DOHH2 (cell line): ENCODE data around the gene CLRN3.

Source experiments
- H3F3A ChIP-seq: fragments of 200-600 bp; sonication (generic), shearing (Covaris generic); 2 replicates; pipeline ENCODE4 v1.6.0; 2016; ENCODE audit warnings: antibody characterized with exemption, mild to moderate bottlenecking; ENCODE audit not compliant: control insufficient read depth, insufficient read depth
- H3K27ac ChIP-seq: fragments of 200-600 bp; sonication (generic); 2 replicates; pipeline ENCODE4 v1.5.1; 2014; ENCODE audit warnings: low read depth, mild to moderate bottlenecking, low read length, moderate library complexity
- H3K27me3 ChIP-seq: fragments of 200-600 bp; sonication (generic); 2 replicates; pipeline ENCODE4 v1.6.1; 2014; ENCODE audit warnings: mild to moderate bottlenecking, low read length, mixed read lengths; ENCODE audit not compliant: control insufficient read depth
- H3K36me3 ChIP-seq: fragments of 200-600 bp; sonication (generic); 2 replicates; pipeline ENCODE4 v1.6.1; 2014; ENCODE audit warnings: mild to moderate bottlenecking, low read length, moderate library complexity, mixed read lengths; ENCODE audit not compliant: control insufficient read depth
- H3K4me1 ChIP-seq: fragments of 200-600 bp; sonication (generic); 2 replicates; pipeline ENCODE4 v1.6.1; 2014; ENCODE audit warnings: mild to moderate bottlenecking, low read length, mixed read lengths; ENCODE audit not compliant: control insufficient read depth
- H3K4me2 ChIP-seq: fragments of 200-600 bp; sonication (generic); 2 replicates; pipeline ENCODE4 v1.6.0; 2014; ENCODE audit warnings: mild to moderate bottlenecking, low read length, moderate library complexity
- H3K4me3 ChIP-seq: fragments of 200-600 bp; sonication (generic); 2 replicates; pipeline ENCODE4 v1.5.1; 2014; ENCODE audit warnings: mild to moderate bottlenecking, low read length, mixed read lengths
- H3K79me2 ChIP-seq: fragments of 200-600 bp; sonication (generic); 2 replicates; pipeline ENCODE4 v1.6.1; 2014; ENCODE audit warnings: mild to moderate bottlenecking, low read length, mixed read lengths; ENCODE audit not compliant: control insufficient read depth
- H3K9me2 ChIP-seq: fragments of 200-600 bp; sonication (generic); replicated peaks from 2 replicates; pipeline ENCODE4 v1.6.1; 2014; ENCODE audit warnings: mild to moderate bottlenecking, low read length, mixed read lengths; ENCODE audit not compliant: control insufficient read depth
- H3K9me3 ChIP-seq: fragments of 200-600 bp; sonication (generic); 2 replicates; pipeline ENCODE4 v1.6.1; 2014; ENCODE audit warnings: antibody characterized with exemption, low read length, mixed read lengths; ENCODE audit not compliant: control insufficient read depth, insufficient read depth
- H4K20me1 ChIP-seq: fragments of 200-600 bp; sonication (generic); 2 replicates; pipeline ENCODE4 v1.6.0; 2014; ENCODE audit warnings: low read depth, mild to moderate bottlenecking, antibody characterized with exemption, low read length, moderate library complexity; ENCODE audit not compliant: control insufficient read depth, insufficient read depth
- EZH2phosphoT487 ChIP-seq: fragments of 200-600 bp; sonication (generic); IDR thresholded peaks from 2 replicates; pipeline ENCODE4 v1.6.1; 2017; ENCODE audit warnings: borderline replicate concordance, mild to moderate bottlenecking, antibody characterized with exemption, low read length, moderate library complexity, mixed read lengths
- TF ChIP-seq, protein P1 (sequence below): fragments of 200-600 bp; sonication (generic); IDR thresholded peaks from one replicate; pipeline ENCODE4 v1.5.1; 2014; ENCODE audit warnings: antibody characterized with exemption, mild to moderate bottlenecking, low read depth, low read length; ENCODE audit not compliant: poor library complexity, severe bottlenecking

Gene CLRN3

DNA sequence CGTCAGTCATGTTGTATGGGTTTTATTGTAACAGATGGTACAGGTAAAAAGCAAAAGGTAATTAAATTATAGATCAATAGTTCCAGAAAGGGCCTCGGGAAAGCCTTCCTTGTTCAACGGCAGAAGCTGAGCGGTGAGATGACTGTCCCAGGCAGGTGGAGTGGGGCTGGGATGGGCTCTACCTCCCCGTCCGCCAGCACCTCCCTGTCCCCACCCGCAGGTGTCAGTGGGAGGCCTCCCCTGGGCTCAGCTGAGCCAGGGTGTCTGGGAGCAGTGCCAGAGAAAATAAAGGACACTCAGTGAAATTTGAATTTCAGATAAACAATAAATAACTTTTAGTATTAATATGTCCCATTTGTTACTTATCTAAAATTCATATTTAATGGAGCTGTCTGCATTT lies 58.9 kb downstream of the CLRN3 start:
- Histone ChIP-seq H3K4me2 (no peak overlapping the region), H3K4me1 (no peaks in the 10 kb centered on the region), H3K27me3 (no peaks in the 10 kb centered on the region), H4K20me1 (no peaks in the 10 kb centered on the region), H3K79me2 (no peaks in the 10 kb centered on the region), H3K36me3 (no peaks in the 10 kb centered on the region), H3K27ac (no peak overlapping the region), H3K9me2 (no peaks in the 10 kb centered on the region), H3F3A (no peaks in the 10 kb centered on the region), H3K9me3 (no peaks in the 10 kb centered on the region), H3K4me3 (no peak overlapping the region)
- TF ChIP-seq, protein P1, sequence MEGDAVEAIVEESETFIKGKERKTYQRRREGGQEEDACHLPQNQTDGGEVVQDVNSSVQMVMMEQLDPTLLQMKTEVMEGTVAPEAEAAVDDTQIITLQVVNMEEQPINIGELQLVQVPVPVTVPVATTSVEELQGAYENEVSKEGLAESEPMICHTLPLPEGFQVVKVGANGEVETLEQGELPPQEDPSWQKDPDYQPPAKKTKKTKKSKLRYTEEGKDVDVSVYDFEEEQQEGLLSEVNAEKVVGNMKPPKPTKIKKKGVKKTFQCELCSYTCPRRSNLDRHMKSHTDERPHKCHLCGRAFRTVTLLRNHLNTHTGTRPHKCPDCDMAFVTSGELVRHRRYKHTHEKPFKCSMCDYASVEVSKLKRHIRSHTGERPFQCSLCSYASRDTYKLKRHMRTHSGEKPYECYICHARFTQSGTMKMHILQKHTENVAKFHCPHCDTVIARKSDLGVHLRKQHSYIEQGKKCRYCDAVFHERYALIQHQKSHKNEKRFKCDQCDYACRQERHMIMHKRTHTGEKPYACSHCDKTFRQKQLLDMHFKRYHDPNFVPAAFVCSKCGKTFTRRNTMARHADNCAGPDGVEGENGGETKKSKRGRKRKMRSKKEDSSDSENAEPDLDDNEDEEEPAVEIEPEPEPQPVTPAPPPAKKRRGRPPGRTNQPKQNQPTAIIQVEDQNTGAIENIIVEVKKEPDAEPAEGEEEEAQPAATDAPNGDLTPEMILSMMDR: no peak
- no peak for TF ChIP-seq EZH2phosphoT487

DNA sequence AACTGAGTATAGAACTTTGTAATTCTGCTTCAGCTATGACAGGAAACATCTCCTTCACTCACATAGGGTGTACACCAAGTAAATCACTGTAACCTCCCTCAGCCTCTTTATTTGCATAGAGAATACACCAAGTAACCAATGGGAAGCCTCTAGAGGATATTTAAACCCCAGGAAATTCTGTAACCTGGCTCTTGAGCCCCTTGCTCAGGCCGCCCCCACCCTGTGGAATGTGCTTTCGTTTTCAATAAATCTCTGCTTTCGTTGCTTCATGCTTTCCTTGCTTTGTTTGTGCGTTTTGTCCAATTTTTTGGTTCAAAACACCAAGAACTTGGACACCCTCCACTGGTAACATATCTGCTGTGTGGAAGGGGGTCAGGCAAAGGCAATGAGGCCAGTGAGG lies 60.2 kb downstream of the CLRN3 start:
- Histone ChIP-seq H3F3A (no peaks in the 10 kb centered on the region), H3K4me3 (no peak overlapping the region), H3K4me1 (no peaks in the 10 kb centered on the region), H3K79me2 (no peaks in the 10 kb centered on the region), H3K9me3 (no peaks in the 10 kb centered on the region), H4K20me1 (no peaks in the 10 kb centered on the region), H3K27me3 (no peaks in the 10 kb centered on the region), H3K9me2 (no peaks in the 10 kb centered on the region), H3K36me3 (no peaks in the 10 kb centered on the region), H3K27ac (no peak overlapping the region), H3K4me2 (no peak overlapping the region)
- TF ChIP-seq, protein P1: no peak
- no peak for TF ChIP-seq EZH2phosphoT487

DNA sequence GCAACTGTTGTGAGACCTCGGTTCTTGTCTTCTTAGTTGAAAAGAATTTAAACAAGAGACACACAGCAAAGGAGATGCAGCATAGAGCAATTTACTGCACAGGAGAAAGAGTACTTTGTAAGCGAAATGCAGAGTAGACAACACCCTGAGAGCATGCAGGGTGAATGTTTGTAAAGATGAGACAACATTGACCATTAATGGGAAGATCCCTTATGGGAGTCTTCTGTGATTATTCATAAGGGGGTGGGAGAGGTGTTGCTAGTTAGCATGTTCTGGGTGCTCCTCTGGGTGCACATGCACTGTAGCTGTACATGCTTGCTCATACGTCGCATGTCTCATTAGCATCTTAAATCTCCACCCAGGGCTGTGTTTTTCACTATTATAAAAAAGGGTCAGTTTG lies 62.3 kb downstream of the CLRN3 start:
- Histone ChIP-seq H3K4me1 (no peaks in the 10 kb centered on the region), H3K9me3 (no peaks in the 10 kb centered on the region), H3K79me2 (no peaks in the 10 kb centered on the region), H3K27me3 (no peaks in the 10 kb centered on the region), H3K9me2 (no peaks in the 10 kb centered on the region), H4K20me1 (no peaks in the 10 kb centered on the region), H3K4me2 (no peak overlapping the region), H3F3A (no peaks in the 10 kb centered on the region), H3K27ac (no peak overlapping the region), H3K36me3 (no peaks in the 10 kb centered on the region), H3K4me3 (no peak overlapping the region)
- TF ChIP-seq, protein P1: no peak
- TF ChIP-seq EZH2phosphoT487: no peak
